GM12878 (cell line): Measurements from ENCODE around the gene GRK1. TPM values are rescaled to one million over a fixed set of nuclear protein-coding genes. Genes with fewer than 3 reads are reported as not detected.

ENCODE experiments used
- ATAC-seq: fragments of 200-7000 bp; cut with Tn5 transposase; 3 replicates; pipeline ENCODE4 v1.9.1; 2020; ENCODE audit warnings: mild to moderate bottlenecking, moderate library complexity
- BruUV-seq: library from RNA; stranded (reverse); fragments of 400-500 nt; replicated peaks from 2 replicates; lab custom pipeline; 2021; lab: Mats Ljungman, UMichigan
- CTCF ChIA-PET: fragments of 300-600 bp; sonication (Branson Sonifier 250); formaldehyde crosslinking; extraction: SDS; loops from one replicate; lab custom pipeline; 2021; ENCODE audit warnings: inconsistent platforms; lab: Yijun Ruan, JAX
- POLR2A ChIA-PET: fragments of 350-600 bp; formaldehyde crosslinking; extraction: SDS; loops from one replicate; lab custom pipeline; 2021; ENCODE audit warnings: inconsistent platforms; lab: Charles Lee
- RAD21 ChIA-PET: fragments of 300-600 bp; sonication (Branson Sonifier 250); formaldehyde crosslinking; loops from one replicate; lab custom pipeline; 2023; ENCODE audit warnings: antibody characterized with exemption; ENCODE audit not compliant: unreplicated experiment; lab: Charles Lee
- SMC1A ChIA-PET: fragments of 300-600 bp; sonication (Branson Sonifier 250); formaldehyde crosslinking; loops from one replicate; lab custom pipeline; 2023; ENCODE audit not compliant: unreplicated experiment, uncharacterized antibody; lab: Charles Lee
- DNase-seq: peaks from one replicate; pipeline ENCODE4 v3.0.0-alpha.2; 2011; ENCODE audit warnings: low read depth, low spot score
- FAIRE-seq: peaks from 3 replicates; lab custom pipeline; 2011; peaks lifted over from hg19 to GRCh38; lab: Jason Lieb, UNC
- H2AFZ ChIP-seq: 2 replicates; pipeline ENCODE4 v1.6.0; 2011; ENCODE audit warnings: low read depth, low read length, control low read depth; ENCODE audit not compliant: control insufficient read depth
- H3K27ac ChIP-seq: 2 replicates; pipeline ENCODE4 v1.5.1; 2011; ENCODE audit warnings: control low read depth; ENCODE audit not compliant: control insufficient read depth, insufficient read depth
- H3K27me3 ChIP-seq, 2 experiments: replicated peaks in 1 of 2; 2 replicates each; pipeline versions ENCODE4 v1.6.0 to v1.6.1; 2011; ENCODE audit warnings: low read length in 1 of 2; ENCODE audit not compliant: control insufficient read depth in 2 of 2, insufficient read depth in 2 of 2
- H3K36me3 ChIP-seq, 2 experiments: 2 replicates each; pipeline ENCODE4 v1.5.1; 2011; ENCODE audit warnings: low read length in 1 of 2; ENCODE audit not compliant: control insufficient read depth in 2 of 2, insufficient read depth in 2 of 2
- H3K4me1 ChIP-seq: 2 replicates; pipeline ENCODE4 v1.6.1; 2011; ENCODE audit warnings: mild to moderate bottlenecking, low read length, moderate library complexity, mixed read lengths; ENCODE audit not compliant: control insufficient read depth, insufficient read depth
- H3K4me2 ChIP-seq: 2 replicates; pipeline ENCODE4 v1.6.0; 2011; ENCODE audit warnings: control low read depth; ENCODE audit not compliant: control insufficient read depth, insufficient read depth
- H3K4me3 ChIP-seq: fragments of 200-600 bp; sonication (generic); 2 replicates; pipeline ENCODE4 v1.5.1; 2016
- H3K79me2 ChIP-seq: 2 replicates; pipeline ENCODE4 v1.6.0; 2011; ENCODE audit warnings: low read length; ENCODE audit not compliant: control insufficient read depth, insufficient read depth
- H3K9ac ChIP-seq: 2 replicates; pipeline ENCODE4 v1.8.0; 2011; ENCODE audit warnings: low read length, control low read depth, mixed read lengths; ENCODE audit not compliant: control insufficient read depth, insufficient read depth
- H3K9me3 ChIP-seq: replicated peaks from 3 replicates; pipeline ENCODE4 v1.5.1; 2011; ENCODE audit warnings: mild to moderate bottlenecking, low read length; ENCODE audit not compliant: control insufficient read depth, insufficient read depth
- H4K20me1 ChIP-seq: 2 replicates; pipeline ENCODE4 v1.6.0; 2011; ENCODE audit not compliant: control insufficient read depth, insufficient read depth
- ATF7 ChIP-seq: fragments of 450-650 bp; IDR thresholded peaks from 2 replicates; pipeline ENCODE4 v1.6.1; 2016; ENCODE audit warnings: low read depth, mild to moderate bottlenecking
- CHD4 ChIP-seq: fragments of 200-600 bp; sonication (generic); IDR thresholded peaks from 2 replicates; pipeline ENCODE4 v1.6.1; 2016; ENCODE audit warnings: mild to moderate bottlenecking
- FOXK2 ChIP-seq: fragments of 450-650 bp; IDR thresholded peaks from 2 replicates; pipeline ENCODE4 v1.6.1; 2017; ENCODE audit warnings: mild to moderate bottlenecking, moderate library complexity
- HCFC1 ChIP-seq: fragments of 150-350 bp; IDR thresholded peaks from 2 replicates; pipeline ENCODE4 v1.6.1; 2014; ENCODE audit warnings: low read length
- HDGF ChIP-seq: fragments of 450-650 bp; IDR thresholded peaks from 2 replicates; pipeline ENCODE4 v1.6.1; 2016; ENCODE audit warnings: antibody characterized with exemption
- JUNB ChIP-seq: IDR thresholded peaks from 2 replicates; pipeline ENCODE4 v1.6.1; 2016; ENCODE audit warnings: antibody characterized with exemption, mild to moderate bottlenecking
- KAT2A ChIP-seq: conservative IDR thresholded peaks from 2 replicates; pipeline ENCODE4 v1.6.1; 2011; ENCODE audit warnings: low read depth, low read length; ENCODE audit not compliant: control insufficient read depth
- NFYB ChIP-seq: IDR thresholded peaks from 2 replicates; pipeline ENCODE4 v1.6.1; 2011; ENCODE audit warnings: low read depth, mild to moderate bottlenecking, low read length, improper control_type of control experiment, moderate library complexity; ENCODE audit not compliant: insufficient read depth
- ZNF217 ChIP-seq: fragments of 450-650 bp; IDR thresholded peaks from 2 replicates; pipeline ENCODE4 v1.6.1; 2017; ENCODE audit warnings: antibody characterized with exemption, mild to moderate bottlenecking
- WGBS: methylation state at CpG from one replicate; pipeline ENCODE4 v1.1.6; 2016; ENCODE audit warnings: low lambda C conversion rate; ENCODE audit not compliant: insufficient replicate concordance, insufficient coverage; ENCODE audit errors: missing lambda C conversion rate; 5-methylcytosine and 5-hydroxymethylcytosine counted together
- in situ Hi-C: fragments of 300-500 bp; cut with MboI; formaldehyde crosslinking; loops from 9 replicates; pipeline ENCODE4 v1.14.3; 2018; ENCODE audit warnings: mixed read lengths
- intact Hi-C: fragments of 100-400 bp; cut with micrococcal nuclease; formaldehyde crosslinking; loops from one replicate; pipeline ENCODE4 v1.14.2; 2022; ENCODE audit not compliant: unreplicated experiment
- polyA plus RNA-seq, 11 experiments: library from polyadenylated mRNA; depleted of rRNA in 4 of 11; unstranded in 6 of 11; stranded (reverse) in 5 of 11; fragments of >200 nt; fragmentation: Nextera tagmentation in 4 of 11; fragmentation: Illumina TruSeq in 1 of 11; extraction: Ambion mirVana in 4 of 11; extraction: Trizol in 1 of 11; gene quantifications; 1 replicate in 1 of 11; 2 replicates in 10 of 11; pipeline versions ENCODE4 v1.2.1 to v1.2.3, GENCODE V29; 2011 to 2016; ENCODE audit warnings: inconsistent platforms in 2 of 11, missing spikeins in 2 of 11, low read depth in 1 of 11
- total RNA-seq, 4 experiments: library from RNA; depleted of rRNA in 3 of 4; stranded (reverse); fragments of >200 nt in 3 of 4; fragmentation: Illumina TruSeq in 1 of 4; extraction: Trizol in 1 of 4; gene quantifications; 2 replicates each; pipeline versions ENCODE4 v1.2.1 to v1.2.3, GENCODE V29; 2013 to 2021

The GRK1 gene
- total and polyA plus RNA-seq, 10 of the 15 experiments (the other 5 are each of a cell fraction or from before 2014, with no cell fraction given): under 0.01 to 0.04 TPM; not detected in 8

DNA sequence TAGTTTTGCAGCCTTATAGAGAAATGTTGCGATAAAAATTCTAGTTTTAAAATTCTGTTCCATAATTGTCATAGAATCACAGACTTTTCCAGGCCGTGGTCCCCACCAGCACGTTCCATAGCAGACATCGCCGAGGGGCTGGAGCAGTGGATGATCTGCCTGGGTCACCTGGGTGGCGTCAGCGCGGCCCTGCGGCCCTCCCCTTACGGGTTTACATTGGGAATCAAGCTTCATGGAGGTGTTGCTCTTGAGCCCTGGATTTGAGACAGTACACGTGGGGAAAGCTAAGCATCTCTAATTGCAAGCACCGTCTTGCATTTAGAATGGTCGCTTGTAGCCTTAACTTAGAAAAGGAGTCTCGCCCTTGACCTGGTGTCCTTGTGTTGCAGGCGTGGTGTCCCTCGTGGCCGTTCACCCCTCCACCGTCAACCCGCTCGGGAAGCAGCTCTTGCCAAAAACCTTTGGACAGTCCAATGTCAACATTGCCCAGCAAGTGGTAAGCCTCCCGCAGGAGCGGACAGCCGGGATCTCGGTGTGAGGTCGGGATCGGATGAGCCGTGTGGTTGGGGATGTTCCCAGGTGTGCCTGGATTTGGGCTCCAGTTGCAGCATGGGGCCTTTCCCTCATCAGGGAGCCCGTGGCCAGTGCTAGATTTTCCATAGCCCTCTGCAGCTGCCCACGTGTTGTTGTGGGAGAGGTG, 44.1 kb upstream of the GRK1 start:
- H3K4me2 ChIP-seq: no peak overlapping the region
- H3K27me3 ChIP-seq: no peaks in the 10 kb centered on the region
- ChIA-PET SMC1A (no interaction called here), RAD21 (no interaction called here), POLR2A (no interaction called here), CTCF (no interaction called here)
- no peak for TF ChIP-seq KAT2A
- no peak for TF ChIP-seq ZNF217
- TF ChIP-seq ATF7: no peak
- TF ChIP-seq HCFC1: no peak
- no peak for TF ChIP-seq FOXK2
- no peak for TF ChIP-seq JUNB
- H3K79me2 ChIP-seq: peaks cover 2% of the 10 kb centered on the region
- no peak overlapping the region for H3K9ac ChIP-seq
- H3K36me3 ChIP-seq: peaks cover 8 to 22% of the 10 kb centered on the region in 2 experiments; a peak in 3 of 4 replicates
- WGBS: over 99% methylated on average over 29 of the region's 29 CpGs
- FAIRE-seq (no peak), ATAC-seq (no peak), DNase-seq (no peak)
- no peaks in the 10 kb centered on the region for H3K4me1 ChIP-seq
- no peaks in the 10 kb centered on the region for H4K20me1 ChIP-seq
- H2AFZ ChIP-seq: no peak overlapping the region
- in situ Hi-C loops (no loop called here), intact Hi-C loops (no loop called here)
- no peak overlapping the region for H3K4me3 ChIP-seq
- no peaks in the 10 kb centered on the region for H3K9me3 ChIP-seq
- no peak overlapping the region for H3K27ac ChIP-seq
- no TSS peak for BruUV-seq

DNA sequence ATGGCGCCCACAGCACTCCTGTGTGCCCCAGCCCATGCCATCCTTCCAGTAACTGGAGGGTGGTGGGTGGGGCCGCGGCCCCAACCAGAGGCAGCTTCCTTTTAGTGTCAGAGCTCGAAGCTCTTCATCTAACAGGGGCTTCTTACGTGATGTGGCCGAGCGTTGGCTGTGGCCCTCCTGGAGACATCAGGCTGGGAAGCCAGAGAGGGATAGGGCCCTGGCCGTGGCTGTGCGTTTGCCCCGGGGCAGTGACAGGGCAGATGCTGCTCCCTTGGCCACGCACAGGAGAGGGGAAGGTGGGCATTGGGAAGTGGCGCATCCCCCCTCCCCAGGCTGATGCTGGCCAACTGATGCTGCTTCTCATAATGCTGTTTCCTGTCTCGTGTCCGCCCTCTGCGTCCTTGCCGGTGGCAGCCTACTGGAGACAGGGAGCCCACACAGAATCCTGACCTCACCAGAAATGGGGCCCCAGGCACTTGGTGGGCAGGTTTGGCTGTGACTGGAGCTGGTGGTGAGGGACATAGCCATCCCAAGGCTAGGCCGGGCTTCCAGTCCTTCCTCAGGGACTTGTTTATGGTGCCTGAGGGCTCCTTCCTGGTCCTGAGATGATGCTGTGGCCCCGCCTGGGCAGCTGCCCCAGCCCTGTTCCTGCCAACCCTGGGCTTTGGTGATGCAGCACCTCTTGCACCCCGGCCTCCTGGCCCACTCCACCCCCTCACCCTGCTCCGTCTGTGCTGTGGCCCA, 43.4 kb upstream of the GRK1 start:
- no peak for ATAC-seq
- Histone ChIP-seq H3K4me1 (no peaks in the 10 kb centered on the region), H3K9me3 (no peaks in the 10 kb centered on the region), H3K9ac (no peak overlapping the region), H2AFZ (no peak overlapping the region), H3K4me3 (no peak overlapping the region), H3K4me2 (no peak overlapping the region), H3K27me3 (no peaks in the 10 kb centered on the region), H4K20me1 (no peaks in the 10 kb centered on the region), H3K27ac (no peak overlapping the region), H3K36me3 (peaks cover 8 to 27% of the 10 kb centered on the region in 2 experiments; a peak in 3 of 4 replicates), H3K79me2 (no peaks in the 10 kb centered on the region; the same call in 1 of the 2 replicates)
- SMC1A ChIA-PET: no interaction called here
- POLR2A ChIA-PET: no interaction called here
- DNase-seq: no peak
- in situ Hi-C loops (no loop called here), intact Hi-C loops (no loop called here)
- BruUV-seq: no TSS peak
- RAD21 ChIA-PET: no interaction called here
- TF ChIP-seq NFYB (no peak), CHD4 (no peak), HDGF (no peak)
- FAIRE-seq: no peak
- WGBS: 97% methylated on average over 20 of the region's 20 CpGs
- CTCF ChIA-PET: no interaction called here
